H1 (cell line): ENCODE measurements around the gene BBS9. TPM values are rescaled to one million over a fixed set of nuclear protein-coding genes. Genes with fewer than 3 reads are reported as not detected.

Source experiments
- CTCF ChIA-PET: fragments of 300-600 bp; sonication (Branson Sonifier 250); formaldehyde crosslinking; loops from one replicate; lab custom pipeline; 2021; ENCODE audit not compliant: partially characterized antibody; lab: Charles Lee
- POLR2A ChIA-PET: fragments of 300-600 bp; sonication (Branson Sonifier 250); formaldehyde crosslinking; loops from one replicate; lab custom pipeline; 2021; ENCODE audit warnings: inconsistent platforms; ENCODE audit not compliant: partially characterized antibody; lab: Charles Lee
- DNase-seq, 2 experiments: peaks; one replicate each; pipeline versions ENCODE4 v3.0.0 to v3.0.0-alpha.2; 2010 to 2022; ENCODE audit warnings: low spot score in 2 of 2, low read depth in 1 of 2, mixed read lengths in 1 of 2
- FAIRE-seq: peaks from 2 replicates; lab custom pipeline; 2011; peaks lifted over from hg19 to GRCh38; lab: Jason Lieb, UNC
- H2AFZ ChIP-seq: 2 replicates; pipeline ENCODE4 v1.8.1; 2012; ENCODE audit warnings: low read length, inconsistent platforms
- H2AK5ac ChIP-seq: 2 replicates; pipeline ENCODE4 v1.6.1; 2013; ENCODE audit warnings: low read depth, low read length
- H2BK120ac ChIP-seq: replicated peaks from 2 replicates; pipeline ENCODE3; 2013; ENCODE audit warnings: low read depth, low read length, inconsistent platforms
- H2BK12ac ChIP-seq: 2 replicates; pipeline ENCODE4 v1.6.1; 2013; ENCODE audit warnings: low read depth, low read length
- H2BK15ac ChIP-seq: 2 replicates; pipeline ENCODE4 v1.6.1; 2013; ENCODE audit warnings: low read length
- H2BK20ac ChIP-seq: 2 replicates; pipeline ENCODE4 v1.6.1; 2013; ENCODE audit warnings: low read length
- H2BK5ac ChIP-seq: 2 replicates; pipeline ENCODE4 v1.6.1; 2013; ENCODE audit warnings: low read depth, low read length
- H3K14ac ChIP-seq: 2 replicates; pipeline ENCODE4 v1.6.1; 2013; ENCODE audit warnings: inconsistent platforms; ENCODE audit not compliant: insufficient read length
- H3K18ac ChIP-seq: 2 replicates; pipeline ENCODE4 v1.6.1; 2013; ENCODE audit warnings: low read length; ENCODE audit errors: extremely low read depth
- H3K23ac ChIP-seq: 2 replicates; pipeline ENCODE4 v1.6.1; 2013; ENCODE audit warnings: inconsistent platforms; ENCODE audit not compliant: insufficient read length
- H3K23me2 ChIP-seq: 2 replicates; pipeline ENCODE4 v1.6.1; 2013; ENCODE audit warnings: low read depth, low read length
- H3K27ac ChIP-seq: 2 replicates; pipeline ENCODE4 v1.6.1; 2011; ENCODE audit warnings: low read depth, low read length, inconsistent platforms
- H3K27me3 ChIP-seq, 4 experiments: replicated peaks in 1 of 4; 1 replicate in 1 of 4; 2 replicates in 3 of 4; pipeline versions ENCODE4 v1.6.1 to v1.8.1; 2011 to 2013; ENCODE audit warnings: low read length in 3 of 4, mild to moderate bottlenecking in 3 of 4, inconsistent platforms in 2 of 4, mixed read lengths in 2 of 4, moderate library complexity in 1 of 4; ENCODE audit not compliant: control insufficient read depth in 3 of 4, insufficient read depth in 3 of 4; ENCODE audit errors: extremely low read depth in 1 of 4
- H3K36me3 ChIP-seq, 4 experiments: 2 replicates each; pipeline versions ENCODE4 v1.6.1 to v1.8.1; 2011 to 2013; ENCODE audit warnings: mild to moderate bottlenecking in 4 of 4, low read length in 3 of 4, moderate library complexity in 2 of 4, control low read depth in 1 of 4, inconsistent platforms in 1 of 4; ENCODE audit not compliant: insufficient read depth in 4 of 4, control insufficient read depth in 2 of 4
- H3K4ac ChIP-seq: replicated peaks from 2 replicates; pipeline ENCODE3; 2013; ENCODE audit warnings: low read length, low read depth, mixed read lengths, inconsistent platforms; ENCODE audit not compliant: insufficient read length
- H3K4me1 ChIP-seq, 4 experiments: replicated peaks in 1 of 4; 1 replicate in 1 of 4; 2 replicates in 3 of 4; pipeline versions ENCODE4 v1.6.1 to v1.8.1; 2011 to 2013; ENCODE audit warnings: low read length in 3 of 4, inconsistent platforms in 2 of 4, mixed read lengths in 1 of 4; ENCODE audit not compliant: insufficient read depth in 4 of 4, control insufficient read depth in 3 of 4
- H3K4me2 ChIP-seq, 2 experiments: 2 replicates each; pipeline versions ENCODE4 v1.6.1 to v1.8.1; 2011 to 2013; ENCODE audit warnings: low read depth in 2 of 2, low read length in 2 of 2, control low read depth in 1 of 2, inconsistent platforms in 1 of 2, mild to moderate bottlenecking in 1 of 2; ENCODE audit not compliant: insufficient read depth in 1 of 2
- H3K4me3 ChIP-seq, 4 experiments: fragments of 200-600, 300-600 bp in 1 of 4; sonication (generic), shearing (Covaris generic), sonication (Bioruptor Twin) in 1 of 4; 2 replicates each; pipeline versions ENCODE4 v1.5.1 to v1.8.1; 2011 to 2016; ENCODE audit warnings: low read length in 4 of 4, low read depth in 3 of 4, control low read depth in 2 of 4, inconsistent platforms in 2 of 4, mild to moderate bottlenecking in 2 of 4, mixed read lengths in 1 of 4, moderate library complexity in 1 of 4; ENCODE audit not compliant: insufficient read depth in 2 of 4; ENCODE audit errors: extremely low read depth in 1 of 4
- H3K56ac ChIP-seq: replicated peaks from 2 replicates; pipeline ENCODE3; 2013; ENCODE audit warnings: low read depth, mild to moderate bottlenecking, mixed read lengths, low read length, inconsistent platforms; ENCODE audit not compliant: insufficient read length
- H3K79me1 ChIP-seq: 2 replicates; pipeline ENCODE4 v1.6.1; 2013; ENCODE audit warnings: low read depth, low read length, control low read depth
- H3K79me2 ChIP-seq, 2 experiments: 2 replicates each; pipeline versions ENCODE4 v1.6.1 to v1.8.1; 2012 to 2013; ENCODE audit warnings: low read length in 2 of 2, mild to moderate bottlenecking in 2 of 2, inconsistent platforms in 1 of 2; ENCODE audit not compliant: insufficient read depth in 2 of 2, control insufficient read depth in 1 of 2
- H3K9ac ChIP-seq, 4 experiments: replicated peaks in 1 of 4; 1 replicate in 1 of 4; 2 replicates in 3 of 4; pipeline versions ENCODE4 v1.6.1 to v1.8.1; 2011 to 2013; ENCODE audit warnings: low read depth in 3 of 4, low read length in 3 of 4, control low read depth in 2 of 4, mild to moderate bottlenecking in 2 of 4, moderate library complexity in 2 of 4, inconsistent platforms in 1 of 4; ENCODE audit errors: extremely low read depth in 1 of 4
- H3K9me3 ChIP-seq, 2 experiments: 2 replicates each; pipeline versions ENCODE4 v1.6.1 to v1.8.1; 2012 to 2013; ENCODE audit warnings: mild to moderate bottlenecking in 2 of 2, moderate library complexity in 2 of 2, control low read depth in 1 of 2, inconsistent platforms in 1 of 2, low read depth in 1 of 2, low read length in 1 of 2, mixed read lengths in 1 of 2; ENCODE audit not compliant: insufficient read depth in 2 of 2
- H4K20me1 ChIP-seq, 2 experiments: replicated peaks in 1 of 2; 2 replicates each; pipeline versions ENCODE3 to v1.8.1; 2011 to 2013; ENCODE audit warnings: inconsistent platforms in 2 of 2, low read length in 2 of 2, mild to moderate bottlenecking in 1 of 2; ENCODE audit not compliant: insufficient read depth in 2 of 2, control insufficient read depth in 1 of 2
- H4K5ac ChIP-seq: 2 replicates; pipeline ENCODE4 v1.6.1; 2013; ENCODE audit warnings: low read length, low read depth, mixed read lengths, inconsistent platforms; ENCODE audit not compliant: insufficient read length
- H4K8ac ChIP-seq: 2 replicates; pipeline ENCODE4 v1.8.0; 2013; ENCODE audit warnings: mild to moderate bottlenecking, moderate library complexity, low read length, inconsistent platforms; ENCODE audit not compliant: insufficient read depth; ENCODE audit errors: extremely low read depth
- H4K91ac ChIP-seq: replicated peaks from 2 replicates; pipeline ENCODE3; 2013; ENCODE audit warnings: low read length, mixed read lengths, inconsistent platforms; ENCODE audit not compliant: insufficient read length
- CBX5 ChIP-seq: fragments of 300-800, 300-1000 bp; sonication (generic); IDR thresholded peaks from 2 replicates; pipeline ENCODE4 v1.7.1; 2016; ENCODE audit warnings: antibody characterized with exemption, low read length, low read depth
- GABPA ChIP-seq: IDR thresholded peaks from 2 replicates; pipeline ENCODE4 v1.6.1; 2011; ENCODE audit warnings: mild to moderate bottlenecking, low read length, moderate library complexity, borderline replicate concordance; ENCODE audit not compliant: insufficient read depth
- WGBS, 2 experiments: shearing (Covaris generic) in 1 of 2; methylation state at CpG; one replicate each; pipeline versions ENCODE4 v1.1.6 to v1.1.7; 2013 to 2015; ENCODE audit warnings: low lambda C conversion rate in 2 of 2, mixed read lengths in 2 of 2, inconsistent platforms in 1 of 2, low coverage in 1 of 2, missing lambda C conversion rate in 1 of 2; ENCODE audit not compliant: insufficient replicate concordance in 2 of 2, insufficient coverage in 1 of 2, insufficient read length in 1 of 2; ENCODE audit errors: extremely low coverage in 1 of 2, missing lambda C conversion rate in 1 of 2; 5-methylcytosine and 5-hydroxymethylcytosine counted together
- polyA plus RNA-seq, 7 experiments: library from polyadenylated mRNA; depleted of rRNA in 3 of 7; stranded (reverse) in 5 of 7; unstranded in 2 of 7; fragments of >200 nt in 5 of 7; fragments of 200-250 nt in 2 of 7; gene quantifications; 1 replicate in 5 of 7; 2 replicates in 1 of 7; 4 replicates in 1 of 7; pipeline versions ENCODE4 v1.2.1 to v1.2.3, GENCODE V29; 2011 to 2013; ENCODE audit warnings: missing spikeins in 2 of 7, mixed read lengths in 2 of 7
- total RNA-seq: library from RNA; stranded (reverse); fragmentation: NEBNext Ultra II Directional; extraction: Animal tissue kit (Norgen Biotek cat#: 25700); gene quantifications from 2 replicates; pipeline ENCODE4 v1.2.1, GENCODE V29; 2021

Gene BBS9
- total and polyA plus RNA-seq, 2 of the 8 experiments (the other 6 are each of a cell fraction or from before 2014, with no cell fraction given), result 22.3 to 37.0 TPM

DNA sequence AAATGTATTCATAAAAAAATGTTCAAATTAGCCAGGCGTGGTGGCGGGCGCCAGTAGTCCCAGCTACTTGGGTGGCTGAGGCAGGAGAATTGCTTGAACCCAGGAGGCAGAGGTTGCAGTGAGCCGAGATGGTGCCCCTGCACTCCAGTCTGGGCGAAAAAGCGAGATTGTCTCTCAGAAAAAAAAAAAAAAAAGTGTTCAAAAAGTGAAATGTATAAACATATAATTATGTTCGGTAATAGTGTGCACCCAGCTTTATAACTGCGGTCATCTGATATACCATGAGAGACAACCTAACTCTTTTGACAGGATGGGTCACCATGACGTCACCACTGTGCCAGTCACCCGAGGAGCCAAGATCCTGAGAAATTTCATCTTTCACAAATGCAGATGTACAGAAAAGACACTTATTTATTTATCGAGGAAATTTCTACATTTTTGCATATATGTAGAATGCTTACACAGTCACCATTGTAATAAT is 19.6 kb upstream of the BBS9 start:
- H3K18ac ChIP-seq, result no peak overlapping the region
- no peak overlapping the region; the same call in 1 of the 2 replicates for H4K8ac ChIP-seq
- no peak overlapping the region for H2AFZ ChIP-seq
- H3K36me3 ChIP-seq, result no peaks in the 10 kb centered on the region; a peak in 1 of 8 replicates
- H3K14ac ChIP-seq, result no peak overlapping the region
- no peak overlapping the region for H3K23ac ChIP-seq
- H3K23me2 ChIP-seq, result 0 out of 2 replicates have a peak, but pooled peaks cover 2% of the 10 kb centered on the region
- H3K4ac ChIP-seq, result no peak overlapping the region
- peaks cover 0 to 3% (median 0%) of the 10 kb centered on the region in 4 experiments; a peak in 1 of 7 replicates for H3K27me3 ChIP-seq
- H2AK5ac ChIP-seq, result no peak overlapping the region
- CTCF ChIA-PET, result interaction anchor here (0.6 to 3.5 kb wide), 24 partner anchors 10 to 1358 kb away, joined by 3 to 12 read pairs (median 4); partner anchors contain the start of genes FKBP9 and NT5C3A
- no peak overlapping the region for H3K9ac ChIP-seq
- peaks cover 0 to 5% (median 1%) of the 10 kb centered on the region in 4 experiments; a peak in 2 of 7 replicates for H3K4me1 ChIP-seq
- peak overlapping the region; percentile 23 to 57 (median 32); a peak in 6 of 8 replicates for H3K4me3 ChIP-seq
- H3K56ac ChIP-seq, result no peak overlapping the region
- H2BK15ac ChIP-seq, result no peak overlapping the region
- H4K91ac ChIP-seq, result no peak overlapping the region
- no peak overlapping the region for H3K27ac ChIP-seq
- H4K20me1 ChIP-seq, result peaks cover 0 to 7% of the 10 kb centered on the region in 2 experiments
- no peaks in the 10 kb centered on the region for H3K9me3 ChIP-seq
- no peak for DNase-seq
- no peak overlapping the region for H2BK120ac ChIP-seq
- H3K4me2 ChIP-seq, result peak overlapping the region; percentile 50 to 57; a peak in 3 of 4 replicates
- H2BK12ac ChIP-seq, result no peak overlapping the region
- TF ChIP-seq GABPA, result no peak
- TF ChIP-seq CBX5, result no peak
- TF ChIP-seq, all 59 proteins: peak for 0
- POLR2A ChIA-PET, result interaction anchor here (0.6 to 2.3 kb wide), 3 partner anchors 47 to 217 kb away, joined by 3 to 5 read pairs (median 5); partner anchors contain the start of gene NT5C3A
- Histone ChIP-seq H2BK20ac (no peak overlapping the region), H4K5ac (no peak overlapping the region), H3K79me1 (peaks cover 5% of the 10 kb centered on the region), H2BK5ac (no peak overlapping the region), H3K79me2 (peaks cover 3 to 25% of the 10 kb centered on the region in 2 experiments; a peak in 3 of 4 replicates)
- no peak for FAIRE-seq
- WGBS, 2 experiments, result 47% methylated on average over 11 of the region's 11 CpGs; no CpG with 5 or more reads in 1 of the 2 experiments
